GM11168 (cell line): ENCODE results near the gene CNPY2.
"Not testable (repeated sequence)": the region's sequence is repeated elsewhere in the genome, so short reads cannot be mapped to it uniquely, and the experiment has no call there.

Source experiments
- in situ Hi-C: fragments of 300-500 bp; cut with MboI; formaldehyde crosslinking; loops from one replicate; pipeline ENCODE4 v1.12.0; 2022; ENCODE audit warnings: low sequenced_read_pairs; ENCODE audit not compliant: unreplicated experiment

The CNPY2 gene

DNA sequence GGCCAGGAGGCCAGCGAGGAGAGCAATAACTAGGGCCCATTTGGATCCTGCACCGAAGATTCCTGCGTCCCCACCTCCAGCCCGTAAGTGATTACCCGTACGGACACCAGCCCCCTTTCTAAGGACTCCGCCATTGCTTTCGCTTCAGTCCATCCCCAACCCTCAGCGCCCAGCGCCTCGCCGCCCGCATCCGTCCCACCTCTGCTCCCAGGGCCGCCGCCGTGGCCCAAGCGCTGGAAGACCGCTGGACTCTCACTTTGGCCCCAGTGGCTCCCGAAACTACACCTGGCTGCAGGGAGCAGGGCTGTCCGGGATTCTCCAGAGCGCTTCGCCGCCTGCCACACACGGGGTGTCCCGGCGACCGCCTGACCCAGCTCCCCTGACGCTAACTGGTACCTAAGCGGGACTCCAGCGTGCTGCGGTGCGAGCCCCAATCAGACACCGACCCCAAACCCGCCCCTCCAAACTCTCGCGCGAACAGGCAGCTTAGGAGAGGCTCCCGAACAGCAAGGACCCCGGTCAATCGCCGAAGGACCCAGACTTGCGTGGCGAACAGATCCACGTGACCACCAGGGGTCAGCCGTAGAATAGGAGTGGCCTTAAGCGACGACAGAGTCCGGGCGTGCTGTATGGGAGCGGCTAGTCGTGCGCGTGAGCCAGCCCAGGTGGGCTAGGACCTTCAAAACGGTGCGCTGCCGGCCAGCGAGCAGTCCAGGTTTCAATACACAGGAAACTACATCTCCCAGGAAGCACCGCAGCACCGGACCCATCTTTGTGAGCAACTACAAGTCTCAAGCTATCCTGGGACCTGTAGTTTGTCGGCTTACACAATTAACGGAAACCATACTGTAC lies at the start of gene CNPY2:
Gene CNPY2, minus strand, starts transcription at position 367 of the 852 bp plus-strand sequence. CDS start 771 bp downstream, outside the sequence.
- in situ Hi-C loops = no loop called here

GRCh38 chr12:56362130-56363059 lies 46.6 kb upstream of the CNPY2 start, which contains the start of gene APOF:
Gene APOF, minus strand, starts transcription at chr12:56362857. Its CDS starts 112 bp downstream, at chr12:56362745.
- in situ Hi-C loops = no loop called here

- in situ Hi-C loops = no loop called here
Measured at GRCh38 chr12:56361487-56362129, 45.8 kb upstream of the CNPY2 start.

- in situ Hi-C loops = no loop called here
Measured at GRCh38 chr12:56359851-56360767, 44.3 kb upstream of the CNPY2 start, which contains the start of gene STAT2. Gene STAT2, minus strand, starts transcription at chr12:56360107. Its CDS starts 3,536 bp downstream, at chr12:56356571.

DNA sequence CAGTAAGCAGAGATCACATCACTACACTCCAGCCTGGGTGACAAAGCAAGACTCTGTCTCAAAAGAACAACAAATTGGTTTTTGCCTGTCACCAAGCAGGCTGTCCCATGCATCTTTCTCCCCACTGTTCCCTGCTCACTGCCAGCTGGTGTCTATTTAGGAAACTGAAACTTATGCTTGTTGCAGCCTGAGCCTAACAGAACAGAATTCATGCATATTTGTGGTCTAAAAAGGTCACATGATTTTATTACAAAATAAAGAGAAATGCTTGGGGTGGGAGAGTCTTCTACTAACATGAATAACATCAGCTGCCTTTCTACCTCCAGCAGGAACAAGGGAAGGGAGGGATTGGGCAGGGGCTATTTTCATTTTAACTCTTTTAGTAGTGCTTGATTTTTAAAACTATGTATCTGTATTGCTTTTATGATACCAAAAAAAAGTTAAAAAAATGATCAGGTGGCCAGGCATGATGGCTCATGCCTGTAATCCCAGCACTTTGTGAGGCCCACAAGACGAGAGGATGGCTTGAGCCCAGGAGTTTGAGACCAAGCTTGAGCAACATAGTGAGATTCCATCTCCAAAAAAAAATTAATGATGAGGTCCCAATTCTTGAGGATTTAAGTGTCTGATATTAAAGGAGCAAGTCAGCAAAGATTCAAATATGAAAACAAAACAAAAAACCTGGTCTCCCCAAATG lies 43.2 kb upstream of the CNPY2 start:
- in situ Hi-C loops = no loop called here

DNA sequence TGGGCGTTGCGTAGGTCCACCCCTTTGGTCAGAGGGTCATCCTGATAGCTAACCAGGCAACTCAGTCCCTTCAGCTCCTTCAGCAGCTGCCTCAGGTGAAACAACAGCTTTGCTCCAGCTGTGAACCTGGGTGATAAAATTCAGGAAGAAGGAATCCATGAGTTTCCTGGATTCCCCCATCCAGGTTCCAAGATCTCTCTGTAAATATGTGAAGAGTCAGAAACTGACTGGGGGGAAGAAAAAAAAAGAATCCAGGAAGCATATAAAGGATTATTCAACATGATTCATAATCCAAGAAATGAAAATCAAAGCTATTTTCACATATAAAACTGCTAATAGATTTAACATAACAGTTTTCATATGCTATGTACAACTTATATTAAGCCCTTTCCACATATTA lies 35.5 kb upstream of the CNPY2 start:
- in situ Hi-C loops = no loop called here

GRCh38 chr12:56350662-56351061 lies 34.9 kb upstream of the CNPY2 start:
- in situ Hi-C loops = no loop called here

DNA sequence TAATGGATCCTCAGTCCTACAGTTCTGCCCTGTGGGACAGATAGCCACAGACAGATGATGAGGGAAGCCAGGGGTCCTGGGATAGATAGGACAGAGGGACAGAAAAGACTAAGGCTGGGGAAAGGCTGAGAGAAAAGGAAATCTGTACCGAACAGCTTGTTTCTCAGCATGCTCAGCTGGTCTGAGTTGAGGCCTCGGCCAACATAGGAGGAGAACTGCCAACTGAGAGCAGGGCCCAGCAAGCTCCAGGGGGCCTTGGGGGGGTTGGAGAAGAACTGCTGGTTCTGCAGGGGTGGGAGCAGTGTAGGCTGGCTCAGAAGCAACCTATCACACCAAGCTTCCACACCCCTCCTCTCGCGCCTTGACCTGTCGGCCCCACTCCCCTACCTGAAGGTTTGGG lies 33.0 kb upstream of the CNPY2 start:
- in situ Hi-C loops = no loop called here

DNA sequence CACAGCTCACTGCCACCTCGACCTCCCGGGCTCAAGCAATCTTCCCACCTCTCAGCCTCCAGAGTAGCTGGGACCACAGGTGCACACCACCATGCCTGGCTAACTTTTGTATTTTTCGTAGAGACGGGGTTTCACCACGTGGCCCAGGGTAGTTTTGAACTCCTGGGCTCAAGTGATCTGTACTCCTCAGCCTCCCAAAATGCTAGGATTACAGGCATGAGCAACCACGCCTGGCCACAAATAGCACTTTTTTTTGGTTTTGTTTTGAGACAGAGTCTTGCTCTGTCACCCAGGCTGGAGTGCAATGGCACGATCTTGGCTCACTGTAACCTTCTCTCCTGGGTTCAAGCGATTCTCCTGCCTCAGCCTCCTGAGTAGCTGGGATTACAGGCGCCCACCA lies 31.5 kb upstream of the CNPY2 start:
- in situ Hi-C loops = not testable (repeated sequence)

DNA sequence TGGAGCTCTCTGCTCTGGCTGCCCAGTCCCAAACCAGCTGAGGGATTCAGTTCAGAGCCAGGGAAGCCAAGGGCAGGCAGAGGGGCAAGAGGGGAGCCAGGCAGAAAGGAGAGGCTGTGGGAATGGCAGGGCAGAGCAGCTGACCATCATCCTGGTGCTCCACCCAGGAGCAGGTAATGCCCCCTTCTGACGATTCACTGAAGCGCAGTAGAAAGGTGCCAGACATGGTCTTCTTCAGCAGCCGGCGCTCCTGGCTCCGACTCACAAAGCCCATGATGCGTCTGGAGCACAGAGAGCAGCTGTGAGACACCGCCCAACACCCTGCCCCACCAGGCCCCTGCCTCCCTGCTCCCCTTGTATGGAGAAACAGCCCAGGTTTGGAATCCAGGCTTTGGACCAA lies 30.9 kb upstream of the CNPY2 start:
- in situ Hi-C loops = no loop called here

- in situ Hi-C loops = not testable (repeated sequence)
Measured at GRCh38 chr12:56342290-56342689, 26.5 kb upstream of the CNPY2 start.

- in situ Hi-C loops = no loop called here
Measured at GRCh38 chr12:56341616-56342015, 25.8 kb upstream of the CNPY2 start.

- in situ Hi-C loops = no loop called here
Measured at GRCh38 chr12:56339158-56339422, 23.3 kb upstream of the CNPY2 start.

DNA sequence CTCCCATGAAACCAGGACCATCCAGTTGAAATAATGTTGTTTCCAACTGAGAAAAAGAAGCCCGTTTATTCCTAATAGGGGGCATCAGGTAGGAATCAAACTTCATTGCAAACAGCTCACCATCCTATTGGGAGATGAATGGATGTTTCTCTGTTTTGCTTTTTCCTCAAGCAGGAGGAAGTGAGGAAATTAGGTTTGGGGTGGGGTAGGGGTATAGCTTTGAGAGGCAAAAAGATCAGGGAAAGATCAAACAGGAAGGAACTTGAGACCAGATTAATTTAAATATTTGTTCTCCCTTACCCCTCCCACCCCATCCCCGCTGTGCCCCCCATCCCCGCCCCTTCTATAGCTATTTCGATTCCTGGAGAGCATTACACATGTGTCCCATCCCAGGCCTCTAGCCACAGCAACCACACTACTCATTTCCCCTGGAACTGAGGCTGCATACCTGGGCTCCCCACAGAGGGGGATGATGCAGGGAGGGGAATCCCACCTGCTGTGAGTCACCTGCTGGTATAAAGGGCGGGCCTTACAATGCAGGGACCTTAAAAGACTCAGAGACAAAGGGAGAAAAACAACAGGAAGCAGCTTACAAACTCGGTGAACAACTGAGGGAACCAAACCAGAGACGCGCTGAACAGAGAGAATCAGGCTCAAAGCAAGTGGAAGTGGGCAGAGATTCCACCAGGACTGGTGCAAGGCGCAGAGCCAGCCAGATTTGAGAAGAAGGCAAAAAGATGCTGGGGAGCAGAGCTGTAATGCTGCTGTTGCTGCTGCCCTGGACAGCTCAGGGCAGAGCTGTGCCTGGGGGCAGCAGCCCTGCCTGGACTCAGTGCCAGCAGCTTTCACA lies 22.7 kb upstream of the CNPY2 start, which contains the start of gene IL23A:
Gene IL23A, plus strand, starts transcription at position 577 of the 850 bp plus-strand sequence. Its CDS starts 161 bp downstream, at position 738.
- in situ Hi-C loops = no loop called here

- in situ Hi-C loops = no loop called here
Measured at GRCh38 chr12:56337753-56338251, 22.0 kb upstream of the CNPY2 start.

GRCh38 chr12:56336361-56337167 lies 20.8 kb upstream of the CNPY2 start:
- in situ Hi-C loops = no loop called here

GRCh38 chr12:56335527-56335926 lies 19.7 kb upstream of the CNPY2 start:
- in situ Hi-C loops = not testable (repeated sequence)
